ENCODE results near the gene CBLN3. TPM values are rescaled to one million over a fixed set of nuclear protein-coding genes. Genes with fewer than 3 reads are reported as not detected.
"Not testable (repeated sequence)": the region's sequence is repeated elsewhere in the genome, so short reads cannot be mapped to it uniquely, and the experiment has no call there.

The CBLN3 gene
- total RNA-seq, 2 experiments from 2014 or later, result 8.6 to 9.5 TPM

- POLR2A ChIA-PET, result interaction anchor here (1.8 kb wide), 1 partner anchor 28 kb away, joined by 4 read pairs; no protein-coding TSS in a partner anchor
- DNase-seq, result no peak
Measured at GRCh38 chr14:24395609-24396582, 33.6 kb downstream of the CBLN3 start.

GRCh38 chr14:24394275-24394674 is 35.2 kb downstream of the CBLN3 start:
- DNase-seq, result no peak
- Mint-ChIP-seq H3K4me1 (peaks cover 5% of the 10 kb centered on the region), H3K9me3 (no peaks in the 10 kb centered on the region), H3K27ac (no peak overlapping the region), H3K36me3 (ENCODE audit: low read depth) (no peaks in the 10 kb centered on the region), H3K27me3 (peaks cover 22% of the 10 kb centered on the region), H3K4me3 (no peak overlapping the region)
- CTCF ChIA-PET, result no interaction called here
- POLR2A ChIA-PET, result interaction anchor here (1.1 kb wide), 1 partner anchor 10 kb away, joined by 3 read pairs; no protein-coding TSS in a partner anchor

More at GRCh38 chr14:24395609-24396582, 33.6 kb downstream of the CBLN3 start:
- no peaks in the 10 kb centered on the region for H3K36me3 Mint-ChIP-seq (ENCODE audit: low read depth)
- peaks cover 7% of the 10 kb centered on the region for H3K4me1 Mint-ChIP-seq
- CTCF ChIA-PET, result interaction anchor here (0.6 to 1.6 kb wide), 2 partner anchors 62 to 1408 kb away, joined by 3 to 7 read pairs; no protein-coding TSS in a partner anchor
- no peak overlapping the region for H3K4me3 Mint-ChIP-seq
- no peak overlapping the region for H3K27ac Mint-ChIP-seq
- H3K9me3 Mint-ChIP-seq, result no peaks in the 10 kb centered on the region
- H3K27me3 Mint-ChIP-seq, result peaks cover 28% of the 10 kb centered on the region

- POLR2A ChIA-PET, result no interaction called here
- no peak for DNase-seq
- no peak overlapping the region for H3K4me3 Mint-ChIP-seq
- no peak overlapping the region for H3K27ac Mint-ChIP-seq
- CTCF ChIA-PET, result interaction anchor here (0.9 kb wide), 1 partner anchor 39 kb away, joined by 4 read pairs; no protein-coding TSS in a partner anchor
- H3K4me1 Mint-ChIP-seq, result peaks cover 4% of the 10 kb centered on the region
- peaks cover 38% of the 10 kb centered on the region for H3K27me3 Mint-ChIP-seq
- H3K36me3 Mint-ChIP-seq (ENCODE audit: low read depth), result no peaks in the 10 kb centered on the region
- H3K9me3 Mint-ChIP-seq, result no peaks in the 10 kb centered on the region
Measured at GRCh38 chr14:24392325-24393091, 37.0 kb downstream of the CBLN3 start.

DNA sequence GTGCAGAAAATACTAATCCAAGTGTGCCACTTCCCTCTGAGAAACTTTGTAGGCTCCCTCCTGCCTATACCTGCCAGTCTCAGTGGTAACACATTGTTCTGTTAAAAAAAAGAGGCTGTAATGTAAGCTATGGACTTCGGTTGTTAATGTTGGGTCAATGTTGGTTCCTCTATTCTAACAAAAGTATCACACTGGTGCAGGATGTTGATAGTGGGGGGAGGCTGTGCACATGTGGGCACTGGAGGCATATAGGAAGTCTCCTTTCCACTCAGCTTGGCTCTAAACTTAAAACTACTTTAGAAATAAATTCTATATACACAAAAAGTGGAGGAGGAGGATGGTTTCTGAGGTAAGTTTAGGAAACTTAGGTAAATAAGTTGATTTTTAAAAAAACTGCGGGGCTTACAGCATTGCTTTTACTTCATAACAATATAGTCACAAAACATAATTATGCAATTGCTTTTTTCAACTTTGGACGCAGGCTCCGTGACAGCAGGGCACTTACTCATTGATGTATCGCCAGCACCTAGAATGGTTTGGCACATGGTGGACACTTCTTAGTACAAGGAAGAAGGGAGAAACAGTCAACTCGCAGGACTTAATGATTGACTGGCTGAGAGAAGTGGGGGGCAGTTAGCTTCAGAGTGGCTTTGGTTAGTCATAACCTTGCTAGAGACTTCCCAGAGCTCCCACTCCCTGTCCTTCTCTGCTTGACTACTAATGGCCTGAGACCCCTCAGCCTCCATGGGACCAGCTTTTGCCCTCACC is 38.6 kb downstream of the CBLN3 start:
- Mint-ChIP-seq H3K36me3 (ENCODE audit: low read depth) (no peaks in the 10 kb centered on the region), H3K4me3 (no peak overlapping the region), H3K4me1 (peaks cover 3% of the 10 kb centered on the region), H3K27me3 (peaks cover 35% of the 10 kb centered on the region), H3K9me3 (no peaks in the 10 kb centered on the region), H3K27ac (no peak overlapping the region)
- ChIA-PET POLR2A (no interaction called here), CTCF (interaction anchor here (0.6 kb wide), 1 partner anchor 23 kb away, joined by 3 read pairs; no protein-coding TSS in a partner anchor)
- DNase-seq, result no peak

DNA sequence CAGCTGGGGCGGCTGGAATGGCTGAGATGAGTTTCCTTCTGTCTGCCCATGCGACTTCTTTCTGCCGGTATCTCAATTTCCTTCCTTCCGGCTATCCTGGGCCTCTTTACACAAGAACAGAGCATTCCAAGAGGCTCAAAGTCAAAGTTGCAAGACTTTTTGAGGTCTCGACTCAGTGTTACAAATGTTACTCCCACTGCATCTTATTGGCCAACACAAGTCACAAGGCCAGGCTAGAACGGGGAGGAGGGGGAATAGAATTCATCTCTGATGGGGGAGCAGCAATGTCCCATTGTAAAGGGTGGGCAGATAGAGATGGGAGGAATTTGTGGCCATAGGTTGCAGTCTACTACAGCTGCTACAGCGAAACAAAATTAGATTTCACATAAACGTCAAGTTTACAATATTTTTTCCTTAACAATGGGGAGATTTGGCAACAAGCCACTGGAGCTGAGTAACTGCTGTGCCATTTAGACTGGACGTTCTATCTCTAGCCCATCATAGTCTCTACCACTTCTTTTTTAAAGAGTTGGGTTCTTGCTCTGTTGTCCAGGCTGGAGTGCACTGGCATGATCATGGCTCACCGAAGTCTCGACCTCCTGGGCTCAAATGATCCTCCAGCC is 40.1 kb downstream of the CBLN3 start:
- DNase-seq, result no peak
- Mint-ChIP-seq H3K36me3 (ENCODE audit: low read depth) (no peaks in the 10 kb centered on the region), H3K27ac (no peak overlapping the region), H3K4me3 (no peak overlapping the region), H3K4me1 (no peaks in the 10 kb centered on the region), H3K27me3 (peaks cover 37% of the 10 kb centered on the region), H3K9me3 (no peaks in the 10 kb centered on the region)
- POLR2A ChIA-PET, result no interaction called here
- CTCF ChIA-PET, result no interaction called here

GRCh38 chr14:24388474-24389179 is 40.8 kb downstream of the CBLN3 start:
- H3K36me3 Mint-ChIP-seq (ENCODE audit: low read depth), result no peaks in the 10 kb centered on the region
- POLR2A ChIA-PET, result no interaction called here
- peaks cover 39% of the 10 kb centered on the region for H3K27me3 Mint-ChIP-seq
- no peaks in the 10 kb centered on the region for H3K4me1 Mint-ChIP-seq
- DNase-seq, result no peak
- H3K9me3 Mint-ChIP-seq, result no peaks in the 10 kb centered on the region
- no peak overlapping the region for H3K27ac Mint-ChIP-seq
- no peak overlapping the region for H3K4me3 Mint-ChIP-seq
- CTCF ChIA-PET, result interaction anchor here (0.8 to 1.0 kb wide), 2 partner anchors 43 to 55 kb away, joined by 3 to 4 read pairs; no protein-coding TSS in a partner anchor

- POLR2A ChIA-PET; H3K4me1 Mint-ChIP-seq; DNase-seq; H3K4me3 Mint-ChIP-seq; H3K27ac Mint-ChIP-seq; H3K9me3 Mint-ChIP-seq; H3K36me3 Mint-ChIP-seq (ENCODE audit: low read depth): not testable (repeated sequence)
- H3K27me3 Mint-ChIP-seq, result peaks cover 39% of the 10 kb centered on the region
- CTCF ChIA-PET, result interaction anchor here (1.0 kb wide), 1 partner anchor 44 kb away, joined by 3 read pairs; no protein-coding TSS in a partner anchor
Measured at GRCh38 chr14:24387579-24387978, 41.9 kb downstream of the CBLN3 start.

DNA sequence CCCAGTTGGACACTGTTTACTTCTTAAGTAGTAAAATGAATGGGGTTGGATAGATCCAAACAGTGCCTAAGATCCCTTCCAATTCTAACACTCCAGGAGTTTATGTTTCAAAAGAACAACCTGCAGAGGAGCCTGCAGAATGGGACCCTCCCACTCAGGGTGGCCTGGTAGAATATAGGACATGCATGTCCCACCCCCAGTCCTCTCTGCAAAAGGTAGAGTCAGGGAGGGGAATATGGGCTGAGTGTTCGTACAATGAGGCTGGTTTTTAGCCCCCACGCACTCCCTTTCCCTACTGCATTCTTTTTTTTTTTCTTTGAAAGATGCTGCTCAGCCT is 42.5 kb downstream of the CBLN3 start:
- peaks cover 37% of the 10 kb centered on the region for H3K27me3 Mint-ChIP-seq
- H3K36me3 Mint-ChIP-seq (ENCODE audit: low read depth), result no peaks in the 10 kb centered on the region
- H3K4me3 Mint-ChIP-seq, result no peak overlapping the region
- no peak overlapping the region for H3K27ac Mint-ChIP-seq
- no peaks in the 10 kb centered on the region for H3K9me3 Mint-ChIP-seq
- H3K4me1 Mint-ChIP-seq, result no peaks in the 10 kb centered on the region
- CTCF ChIA-PET, result no interaction called here
- DNase-seq, result no peak
- POLR2A ChIA-PET, result no interaction called here

GRCh38 chr14:24385524-24385923 is 43.9 kb downstream of the CBLN3 start:
- no peaks in the 10 kb centered on the region for H3K36me3 Mint-ChIP-seq (ENCODE audit: low read depth)
- ChIA-PET POLR2A (no interaction called here), CTCF (interaction anchor here (0.6 kb wide), 1 partner anchor 98 kb away, joined by 3 read pairs; no protein-coding TSS in a partner anchor)
- no peak overlapping the region for H3K27ac Mint-ChIP-seq
- no peak overlapping the region for H3K4me3 Mint-ChIP-seq
- H3K9me3 Mint-ChIP-seq, result no peaks in the 10 kb centered on the region
- no peak for DNase-seq
- H3K27me3 Mint-ChIP-seq, result peaks cover 32% of the 10 kb centered on the region
- no peaks in the 10 kb centered on the region for H3K4me1 Mint-ChIP-seq

DNA sequence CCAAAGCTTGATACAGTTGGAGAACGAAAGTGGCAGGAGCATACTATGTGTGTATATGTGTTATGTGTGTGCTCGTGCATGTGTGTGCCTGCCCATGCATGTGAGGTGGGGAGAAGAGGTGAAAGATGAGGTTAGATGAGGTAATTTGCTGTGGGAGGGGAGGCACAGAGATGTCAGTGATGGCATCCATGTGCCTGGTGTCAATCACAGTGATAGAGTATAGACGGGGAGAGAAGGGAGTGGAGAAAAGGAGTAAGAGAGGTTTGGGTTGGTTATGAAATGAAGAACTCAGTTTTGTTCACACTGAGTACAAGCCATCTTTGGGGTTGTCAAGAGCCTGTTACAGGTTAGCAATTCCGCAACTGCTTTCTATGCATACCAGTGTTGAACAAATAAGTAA is 45.3 kb downstream of the CBLN3 start:
- ChIA-PET POLR2A (no interaction called here), CTCF (interaction anchor here (0.7 to 1.0 kb wide), 2 partner anchors 46 to 50 kb away, joined by 3 read pairs; no protein-coding TSS in a partner anchor)
- DNase-seq, result no peak
- Mint-ChIP-seq H3K4me1 (no peaks in the 10 kb centered on the region), H3K36me3 (ENCODE audit: low read depth) (no peaks in the 10 kb centered on the region), H3K27ac (no peak overlapping the region), H3K27me3 (peaks cover 29% of the 10 kb centered on the region), H3K9me3 (no peaks in the 10 kb centered on the region), H3K4me3 (no peak overlapping the region)

DNA sequence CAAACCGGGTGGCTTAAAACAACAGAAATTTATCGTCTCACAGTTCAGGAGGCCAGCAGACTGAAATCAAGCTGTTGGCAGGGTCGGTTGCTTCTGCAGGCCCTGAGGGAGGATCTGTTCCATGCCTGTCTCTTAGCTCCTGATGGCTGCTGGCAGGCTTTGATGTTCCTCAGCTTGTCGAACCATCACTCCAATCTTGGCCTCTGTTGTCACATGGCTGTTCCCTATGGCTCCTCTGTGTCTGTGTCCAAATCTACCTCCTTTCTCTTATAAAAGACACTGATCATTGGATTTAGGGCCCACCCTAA is 47.5 kb downstream of the CBLN3 start:
- no peaks in the 10 kb centered on the region for H3K9me3 Mint-ChIP-seq
- peaks cover 13% of the 10 kb centered on the region for H3K27me3 Mint-ChIP-seq
- peaks cover 3% of the 10 kb centered on the region for H3K4me1 Mint-ChIP-seq
- ChIA-PET POLR2A (interaction anchor here (1.4 kb wide), 1 partner anchor 12 kb away, joined by 4 read pairs; no protein-coding TSS in a partner anchor), CTCF (interaction anchor here (0.5 kb wide), 1 partner anchor 17 kb away, joined by 3 read pairs; no protein-coding TSS in a partner anchor)
- H3K36me3 Mint-ChIP-seq (ENCODE audit: low read depth), result no peaks in the 10 kb centered on the region
- DNase-seq, result no peak
- H3K27ac Mint-ChIP-seq, result no peak overlapping the region
- H3K4me3 Mint-ChIP-seq, result no peak overlapping the region

All from activated CD4-positive, alpha-beta memory T cell treated with anti-CD3 and anti-CD28 coated beads, Interleukin-2, amount 10 ng/mL, durations not matched to agents 7 days and 5 days (primary cell).